ENCODE results near the gene NRG3. TPM values are rescaled to one million over a fixed set of nuclear protein-coding genes. Genes with fewer than 3 reads are reported as not detected.
"Not testable (repeated sequence)": the region's sequence is repeated elsewhere in the genome, so short reads cannot be mapped to it uniquely, and the experiment has no call there.

Gene NRG3
- total RNA-seq, 1 donor from 2014 or later: not detected

- FAIRE-seq: no peak
- Histone ChIP-seq H3K4me3 (ENCODE audit: low read depth, low read length) (no peak overlapping the region), H3K27me3 (ENCODE audit: control insufficient read depth, insufficient read depth, low read length) (no peaks in the 10 kb centered on the region), H3K36me3 (ENCODE audit: control insufficient read depth, insufficient read depth, low read length) (no peaks in the 10 kb centered on the region)
- no peak for TF ChIP-seq CTCF (IDR thresholded peaks at IDR 0.05; ENCODE audit: insufficient read depth, low read length, severe bottlenecking)
- no peak for DNase-seq (ENCODE audit: low read depth)
These were observed 444.6 kb downstream of the NRG3 start for GRCh38 chr10:82319562-82319961.

- TF ChIP-seq CTCF (IDR thresholded peaks at IDR 0.05; ENCODE audit: insufficient read depth, low read length, severe bottlenecking): no peak
- no peak for DNase-seq (ENCODE audit: low read depth)
- Histone ChIP-seq H3K36me3 (ENCODE audit: control insufficient read depth, insufficient read depth, low read length) (no peaks in the 10 kb centered on the region), H3K27me3 (ENCODE audit: control insufficient read depth, insufficient read depth, low read length) (no peaks in the 10 kb centered on the region), H3K4me3 (ENCODE audit: low read depth, low read length) (no peak overlapping the region)
- no peak for FAIRE-seq
These were observed 446.7 kb downstream of the NRG3 start for GRCh38 chr10:82321724-82322123.

GRCh38 chr10:82331716-82332115 is 456.7 kb downstream of the NRG3 start:
- H3K36me3 ChIP-seq (ENCODE audit: control insufficient read depth, insufficient read depth, low read length): no peaks in the 10 kb centered on the region
- no peak for FAIRE-seq
- DNase-seq (ENCODE audit: low read depth): no peak
- no peak overlapping the region for H3K4me3 ChIP-seq (ENCODE audit: low read depth, low read length)
- H3K27me3 ChIP-seq (ENCODE audit: control insufficient read depth, insufficient read depth, low read length): no peaks in the 10 kb centered on the region
- no peak for TF ChIP-seq CTCF (IDR thresholded peaks at IDR 0.05; ENCODE audit: insufficient read depth, low read length, severe bottlenecking)

GRCh38 chr10:82335831-82336230 is 460.8 kb downstream of the NRG3 start:
- FAIRE-seq: no peak
- TF ChIP-seq CTCF (IDR thresholded peaks at IDR 0.05; ENCODE audit: insufficient read depth, low read length, severe bottlenecking): no peak
- DNase-seq (ENCODE audit: low read depth): no peak
- H3K4me3 ChIP-seq (ENCODE audit: low read depth, low read length): no peak overlapping the region
- H3K27me3 ChIP-seq (ENCODE audit: control insufficient read depth, insufficient read depth, low read length): no peaks in the 10 kb centered on the region
- H3K36me3 ChIP-seq (ENCODE audit: control insufficient read depth, insufficient read depth, low read length): no peaks in the 10 kb centered on the region

GRCh38 chr10:82340166-82340565 is 465.2 kb downstream of the NRG3 start:
- no peak for TF ChIP-seq CTCF (IDR thresholded peaks at IDR 0.05; ENCODE audit: insufficient read depth, low read length, severe bottlenecking)
- no peak for DNase-seq (ENCODE audit: low read depth)
- Histone ChIP-seq H3K4me3 (ENCODE audit: low read depth, low read length) (no peak overlapping the region), H3K27me3 (ENCODE audit: control insufficient read depth, insufficient read depth, low read length) (no peaks in the 10 kb centered on the region), H3K36me3 (ENCODE audit: control insufficient read depth, insufficient read depth, low read length) (no peaks in the 10 kb centered on the region)
- FAIRE-seq: no peak

- not testable (repeated sequence) for H3K27me3 ChIP-seq (ENCODE audit: control insufficient read depth, insufficient read depth, low read length); H3K4me3 ChIP-seq (ENCODE audit: low read depth, low read length); FAIRE-seq; H3K36me3 ChIP-seq (ENCODE audit: control insufficient read depth, insufficient read depth, low read length); DNase-seq (ENCODE audit: low read depth)
These were observed 474.6 kb downstream of the NRG3 start for GRCh38 chr10:82349590-82349989.
